HepG2 (cell line): ENCODE measurements around the gene BMAL1. TPM values are rescaled to one million over a fixed set of nuclear protein-coding genes. Genes with fewer than 3 reads are reported as not detected.

Experiments used
- ATAC-seq: fragments of 200-7000 bp; cut with Tn5 transposase; 3 replicates; pipeline ENCODE4 v1.9.1; 2020; ENCODE audit warnings: mild to moderate bottlenecking, moderate library complexity
- BruUV-seq: library from RNA; stranded (reverse); fragments of 400-500 nt; replicated peaks from 2 replicates; lab custom pipeline; 2021; lab: Mats Ljungman, UMichigan
- CTCF ChIA-PET: fragments of 300-600 bp; formaldehyde crosslinking; extraction: SDS; loops from one replicate; lab custom pipeline; 2021; ENCODE audit warnings: low total read pairs, inconsistent platforms, low intra/inter-chr PET ratio; lab: Yijun Ruan, JAX
- POLR2A ChIA-PET: fragments of 350-600 bp; sonication (Branson Sonifier 250); formaldehyde crosslinking; loops from one replicate; lab custom pipeline; 2020; ENCODE audit warnings: antibody characterized with exemption, inconsistent platforms; lab: Yijun Ruan, JAX
- DNase-seq: peaks from one replicate; pipeline ENCODE4 v3.0.0-alpha.2; 2015; ENCODE audit warnings: low spot score
- FAIRE-seq: peaks from 3 replicates; lab custom pipeline; 2011; peaks lifted over from hg19 to GRCh38; lab: Jason Lieb, UNC
- H2AFZ ChIP-seq: one replicate; pipeline ENCODE4 v1.6.1; 2011; ENCODE audit warnings: low read length, inconsistent platforms
- H3K27ac ChIP-seq: fragments of 300-600 bp; 3 replicates; pipeline ENCODE4 v1.8.0; 2011; ENCODE audit warnings: mixed run types, mild to moderate bottlenecking, mixed read lengths, low read length, inconsistent platforms; ENCODE audit not compliant: insufficient read depth; ENCODE audit errors: extremely low read length
- H3K27me3 ChIP-seq, 2 experiments: fragments of 200-600 bp in 1 of 2; 2 replicates in 1 of 2; 3 replicates in 1 of 2; pipeline versions ENCODE4 v1.6.0 to v1.8.0; 2011; ENCODE audit warnings: low read length in 2 of 2, mild to moderate bottlenecking in 2 of 2, moderate library complexity in 2 of 2, inconsistent platforms in 1 of 2; ENCODE audit not compliant: insufficient read depth in 2 of 2, control insufficient read depth in 1 of 2
- H3K36me3 ChIP-seq, 2 experiments: fragments of 200-600 bp in 1 of 2; replicated peaks in 1 of 2; 2 replicates in 1 of 2; 3 replicates in 1 of 2; pipeline versions ENCODE4 v1.5.1 to v1.8.0; 2011; ENCODE audit warnings: low read length in 2 of 2, inconsistent platforms in 1 of 2; ENCODE audit not compliant: insufficient read depth in 2 of 2, control insufficient read depth in 1 of 2
- H3K4me1 ChIP-seq: 2 replicates; pipeline ENCODE4 v1.5.1; 2012; ENCODE audit warnings: low read length, inconsistent platforms; ENCODE audit not compliant: insufficient read depth
- H3K4me2 ChIP-seq: 2 replicates; pipeline ENCODE4 v1.6.0; 2011; ENCODE audit warnings: low read depth, low read length, inconsistent platforms
- H3K4me3 ChIP-seq, 3 experiments: fragments of 200-600 bp in 1 of 3; sonication (generic), shearing (Covaris generic) in 1 of 3; replicated peaks in 1 of 3; 2 replicates each; pipeline ENCODE4 v1.5.1; 2011 to 2016; ENCODE audit warnings: low read length in 3 of 3, inconsistent platforms in 2 of 3, low read depth in 2 of 3, mild to moderate bottlenecking in 2 of 3, control low read depth in 1 of 3, mixed read lengths in 1 of 3; ENCODE audit not compliant: insufficient read depth in 1 of 3
- H3K79me2 ChIP-seq: one replicate; pipeline ENCODE4 v1.6.1; 2011; ENCODE audit warnings: low read length, inconsistent platforms; ENCODE audit not compliant: insufficient read depth
- H3K9ac ChIP-seq: 2 replicates; pipeline ENCODE4 v1.6.0; 2011; ENCODE audit warnings: mild to moderate bottlenecking, low read depth, low read length, inconsistent platforms; ENCODE audit not compliant: insufficient read depth
- H3K9me3 ChIP-seq: 2 replicates; pipeline ENCODE4 v1.5.1; 2012; ENCODE audit warnings: mild to moderate bottlenecking, low read length
- H4K20me1 ChIP-seq: 2 replicates; pipeline ENCODE4 v1.6.0; 2011; ENCODE audit warnings: inconsistent platforms, mild to moderate bottlenecking, low read length, moderate library complexity; ENCODE audit not compliant: insufficient read depth
- DNMT3B ChIP-seq: conservative IDR thresholded peaks from 2 replicates; pipeline ENCODE4 v1.6.1; 2016; ENCODE audit warnings: missing biosample characterization, control low read depth
- HNRNPL ChIP-seq: fragments of 200-400 bp; formaldehyde crosslinking; IDR thresholded peaks from 2 replicates; pipeline ENCODE4 v1.6.1; 2017; ENCODE audit warnings: mild to moderate bottlenecking, low read depth, low read length
- RCOR2 ChIP-seq: IDR thresholded peaks from 2 replicates; pipeline ENCODE4 v1.6.1; 2016; ENCODE audit warnings: missing biosample characterization, missing genetic modification reagents
- SIX1 ChIP-seq: sonication (generic); formaldehyde crosslinking; IDR thresholded peaks from 2 replicates; pipeline ENCODE4 v1.4.0; 2020; ENCODE audit warnings: missing genetic modification reagents, borderline replicate concordance
- ZBTB7B ChIP-seq: sonication (generic); formaldehyde crosslinking; IDR thresholded peaks from 2 replicates; pipeline ENCODE4 v1.4.0; 2020; ENCODE audit warnings: missing genetic modification reagents
- ZNF431 ChIP-seq: sonication (generic); formaldehyde crosslinking; IDR thresholded peaks from 2 replicates; pipeline ENCODE4 v1.9.0; 2022; ENCODE audit warnings: missing genetic modification reagents, low read depth, mild to moderate bottlenecking, borderline replicate concordance
- ZNF550 ChIP-seq: sonication (generic); formaldehyde crosslinking; IDR thresholded peaks from 2 replicates; pipeline ENCODE4 v1.4.0; 2020; ENCODE audit warnings: mild to moderate bottlenecking, missing genetic modification reagents, borderline replicate concordance
- ZNF572 ChIP-seq: sonication (generic); formaldehyde crosslinking; IDR thresholded peaks from 2 replicates; pipeline ENCODE4 v1.5.1; 2020; ENCODE audit warnings: mild to moderate bottlenecking, missing genetic modification reagents
- ZNF761 ChIP-seq: sonication (generic); formaldehyde crosslinking; conservative IDR thresholded peaks from 2 replicates; pipeline ENCODE4 v1.4.0; 2020; ENCODE audit warnings: mild to moderate bottlenecking, missing genetic modification reagents
- WGBS: methylation state at CpG from one replicate; pipeline ENCODE4 v1.1.6; 2017; ENCODE audit warnings: low lambda C conversion rate; 5-methylcytosine and 5-hydroxymethylcytosine counted together
- in situ Hi-C: cut with HindIII; loops from 2 replicates; pipeline ENCODE4 v1.10.0; 2017; ENCODE audit warnings: low pct_unique_long_range_greater_than_20kb; ENCODE audit not compliant: extremely low pct_ligation_motif_present
- intact Hi-C: fragments of 100-400 bp; cut with micrococcal nuclease; formaldehyde crosslinking; loops from one replicate; pipeline ENCODE4 v1.10.0; 2022; ENCODE audit not compliant: unreplicated experiment
- polyA plus RNA-seq, 8 experiments: library from polyadenylated mRNA; depleted of rRNA in 3 of 8; stranded (reverse) in 7 of 8; unstranded in 1 of 8; fragments of >200 nt; fragmentation: Illumina TruSeq in 4 of 8; extraction: Trizol in 4 of 8; gene quantifications; 2 replicates each; pipeline versions ENCODE4 v1.2.1 to v1.2.3, GENCODE V29; 2011 to 2016; ENCODE audit warnings: low read depth in 4 of 8, missing spikeins in 1 of 8, mixed read lengths in 1 of 8; ENCODE audit not compliant: insufficient read depth in 1 of 8
- total RNA-seq, 5 experiments: library from RNA; depleted of rRNA; stranded (reverse); fragments of >200 nt; fragmentation: Illumina TruSeq; extraction: Trizol; gene quantifications; 2 replicates each; pipeline ENCODE4 v1.2.3, GENCODE V29; 2016; ENCODE audit warnings: low read depth in 1 of 5

The BMAL1 gene
- total and polyA plus RNA-seq, 2 of the 13 experiments (the other 11 are each of a cell fraction or from before 2014, with no cell fraction given), result 4.5 to 4.8 TPM

- Histone ChIP-seq H3K79me2 (no peaks in the 10 kb centered on the region), H3K4me1 (no peaks in the 10 kb centered on the region; the same call in 1 of the 2 replicates), H3K4me3 (no peak overlapping the region), H3K36me3 (no peaks in the 10 kb centered on the region), H3K27me3 (peaks cover 3 to 34% of the 10 kb centered on the region in 2 experiments; a peak in 4 of 5 replicates), H3K9me3 (no peaks in the 10 kb centered on the region), H3K9ac (no peak overlapping the region), H3K27ac (no peak overlapping the region), H3K4me2 (no peak overlapping the region), H2AFZ (no peak overlapping the region), H4K20me1 (no peaks in the 10 kb centered on the region; the same call in 1 of the 2 replicates)
- TF ChIP-seq SIX1 (CRISPR knock-in tag), result no peak
- no peak for TF ChIP-seq ZNF572 (CRISPR knock-in tag)
- intact Hi-C loops (no loop called here), in situ Hi-C loops (no loop called here)
- ChIA-PET CTCF (no interaction called here), POLR2A (no interaction called here)
- FAIRE-seq (no peak), ATAC-seq (no peak), DNase-seq (no peak)
- 16% methylated on average over 3 of the region's 3 CpGs for WGBS
- no TSS peak for BruUV-seq
Observed at GRCh38 chr11:13280777-13281176, 3.2 kb downstream of the BMAL1 start.

- Histone ChIP-seq H3K36me3 (no peaks in the 10 kb centered on the region), H3K4me2 (no peak overlapping the region), H3K9ac (no peak overlapping the region), H3K9me3 (no peaks in the 10 kb centered on the region), H4K20me1 (no peaks in the 10 kb centered on the region; the same call in 1 of the 2 replicates), H3K4me3 (no peak overlapping the region), H3K4me1 (no peaks in the 10 kb centered on the region; the same call in 1 of the 2 replicates), H2AFZ (no peak overlapping the region), H3K79me2 (no peaks in the 10 kb centered on the region), H3K27me3 (peaks cover 3 to 17% of the 10 kb centered on the region in 2 experiments; a peak in 4 of 5 replicates), H3K27ac (no peak overlapping the region)
- DNase-seq (no peak), FAIRE-seq (no peak), ATAC-seq (no peak)
- no TSS peak for BruUV-seq
- intact Hi-C loops, result no loop called here
- 36% methylated on average over 1 of the region's 4 CpGs for whole genome bisulfite sequencing
- ChIA-PET CTCF (no interaction called here), POLR2A (no interaction called here)
- in situ Hi-C loops, result no loop called here
- TF ChIP-seq HNRNPL (no peak), DNMT3B (CRISPR knock-in tag) (no peak), ZNF550 (CRISPR knock-in tag) (no peak), ZNF761 (no peak), RCOR2 (no peak), ZBTB7B (CRISPR knock-in tag) (no peak), ZNF431 (no peak)
Observed at GRCh38 chr11:13283636-13284035, 6.0 kb downstream of the BMAL1 start.
